Adrenal gland (tissue), 5 donors: Measurements from ENCODE around the gene NR3C1.

Experiments
- POLR2A ChIP-seq, 2 donors: fragments of 450-650 bp; IDR thresholded peaks; one replicate each; pipeline ENCODE4 v1.6.1; 2017; ENCODE audit warnings: antibody characterized with exemption in 2 of 2, mild to moderate bottlenecking in 2 of 2, moderate library complexity in 1 of 2
- TF ChIP-seq, protein P1 (sequence below), 6 experiments: fragments of 450-650 bp in 4 of 6; fragments of 200-600 bp in 2 of 6; sonication (generic) in 1 of 6; IDR thresholded peaks; 1 replicate in 5 of 6; 2 replicates in 1 of 6; pipeline versions ENCODE4 v1.5.1 to v1.8.0; 2016 to 2021; ENCODE audit warnings: antibody characterized with exemption in 6 of 6, mild to moderate bottlenecking in 2 of 6, moderate library complexity in 1 of 6
- donor health status: DM: no; HTN: no; CAD: no.

DNA sequence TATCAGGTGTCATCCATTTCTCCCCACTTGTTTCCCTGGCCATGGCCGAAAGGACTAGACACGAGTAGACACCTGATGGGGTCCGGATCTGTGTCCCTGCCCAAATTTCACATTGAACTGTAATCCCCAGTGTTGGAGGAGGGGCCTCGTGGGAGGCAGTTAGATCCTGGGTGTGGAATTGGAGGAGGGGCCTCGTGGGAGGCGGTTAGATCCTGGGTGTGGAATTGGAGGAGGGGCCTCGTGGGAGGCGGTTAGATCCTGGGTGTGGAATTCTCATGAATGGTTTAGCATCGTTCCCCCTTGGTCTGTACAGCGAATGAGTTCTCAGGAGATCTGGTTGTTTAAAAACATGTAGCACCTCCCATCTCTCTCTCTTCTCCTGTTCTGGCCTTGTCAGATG lies 165.8 kb downstream of the NR3C1 start:
- TF ChIP-seq, protein P1, sequence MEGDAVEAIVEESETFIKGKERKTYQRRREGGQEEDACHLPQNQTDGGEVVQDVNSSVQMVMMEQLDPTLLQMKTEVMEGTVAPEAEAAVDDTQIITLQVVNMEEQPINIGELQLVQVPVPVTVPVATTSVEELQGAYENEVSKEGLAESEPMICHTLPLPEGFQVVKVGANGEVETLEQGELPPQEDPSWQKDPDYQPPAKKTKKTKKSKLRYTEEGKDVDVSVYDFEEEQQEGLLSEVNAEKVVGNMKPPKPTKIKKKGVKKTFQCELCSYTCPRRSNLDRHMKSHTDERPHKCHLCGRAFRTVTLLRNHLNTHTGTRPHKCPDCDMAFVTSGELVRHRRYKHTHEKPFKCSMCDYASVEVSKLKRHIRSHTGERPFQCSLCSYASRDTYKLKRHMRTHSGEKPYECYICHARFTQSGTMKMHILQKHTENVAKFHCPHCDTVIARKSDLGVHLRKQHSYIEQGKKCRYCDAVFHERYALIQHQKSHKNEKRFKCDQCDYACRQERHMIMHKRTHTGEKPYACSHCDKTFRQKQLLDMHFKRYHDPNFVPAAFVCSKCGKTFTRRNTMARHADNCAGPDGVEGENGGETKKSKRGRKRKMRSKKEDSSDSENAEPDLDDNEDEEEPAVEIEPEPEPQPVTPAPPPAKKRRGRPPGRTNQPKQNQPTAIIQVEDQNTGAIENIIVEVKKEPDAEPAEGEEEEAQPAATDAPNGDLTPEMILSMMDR (IDR thresholded peaks at IDR 0.05) = no peak
- no peak for TF ChIP-seq POLR2A (IDR thresholded peaks at IDR 0.05)
